Stimulated activated CD4-positive, alpha-beta T cell treated with anti-CD3 and anti-CD28 coated beads, TNF-alpha, amount 100 ng/mL, for 48 hours (primary cell): Measurements from ENCODE around the gene DDX10.
"Not testable (repeated sequence)": the region's sequence is repeated elsewhere in the genome, so short reads cannot be mapped to it uniquely, and the experiment has no call there.

Source experiments
- DNase-seq, 3 donors: peaks; one replicate each; pipeline ENCODE4 v3.0.0-alpha.2; 2020; ENCODE audit warnings: low read depth in 3 of 3

DDX10 gene

GRCh38 chr11:108774037-108774730, 109.3 kb downstream of the DDX10 start:
- DNase-seq = no peak

- no peak for DNase-seq
Observed at GRCh38 chr11:108775324-108775723, 110.5 kb downstream of the DDX10 start.

- not testable (repeated sequence) for DNase-seq
Observed at GRCh38 chr11:108779147-108779546, 114.3 kb downstream of the DDX10 start.

GRCh38 chr11:108780119-108780518, 115.2 kb downstream of the DDX10 start:
- no peak for DNase-seq

GRCh38 chr11:108781946-108782345, 117.1 kb downstream of the DDX10 start:
- DNase-seq = no peak

GRCh38 chr11:108786281-108786990, 121.6 kb downstream of the DDX10 start:
- DNase-seq = no peak

GRCh38 chr11:108787105-108787504, 122.2 kb downstream of the DDX10 start:
- DNase-seq = no peak

- DNase-seq = no peak
Observed at GRCh38 chr11:108788565-108789199, 123.8 kb downstream of the DDX10 start.

- DNase-seq = no peak
Observed at GRCh38 chr11:108790501-108791299, 125.8 kb downstream of the DDX10 start.

GRCh38 chr11:108793138-108793537, 128.3 kb downstream of the DDX10 start:
- no peak for DNase-seq

GRCh38 chr11:108793611-108794010, 128.7 kb downstream of the DDX10 start:
- DNase-seq = no peak

GRCh38 chr11:108796551-108796950, 131.7 kb downstream of the DDX10 start:
- no peak for DNase-seq

GRCh38 chr11:108797578-108798100, 132.8 kb downstream of the DDX10 start:
- no peak for DNase-seq

GRCh38 chr11:108802492-108802891, 137.6 kb downstream of the DDX10 start:
- DNase-seq = no peak

GRCh38 chr11:108803776-108804175, 138.9 kb downstream of the DDX10 start:
- DNase-seq = no peak

GRCh38 chr11:108804511-108804910, 139.6 kb downstream of the DDX10 start:
- no peak for DNase-seq

GRCh38 chr11:108805030-108805429, 140.2 kb downstream of the DDX10 start:
- DNase-seq = no peak

GRCh38 chr11:108807262-108807661, 142.4 kb downstream of the DDX10 start:
- no peak for DNase-seq

GRCh38 chr11:108813086-108813485, 148.2 kb downstream of the DDX10 start:
- DNase-seq = no peak

- no peak for DNase-seq
Observed at GRCh38 chr11:108817976-108818375, 153.1 kb downstream of the DDX10 start.

- no peak for DNase-seq
Observed at GRCh38 chr11:108818971-108819370, 154.1 kb downstream of the DDX10 start.

GRCh38 chr11:108819957-108820356, 155.1 kb downstream of the DDX10 start:
- no peak for DNase-seq
